HCT116 (cell line): Measurements from ENCODE around the gene PRKN.

Experiments used
- CTCF ChIP-seq, 3 experiments: fragments of 200-600 bp in 1 of 3; sonication (generic) in 1 of 3; IDR thresholded peaks in 2 of 3; conservative IDR thresholded peaks in 1 of 3; 2 replicates each; pipeline ENCODE4 v1.5.1; 2012 to 2017; ENCODE audit warnings: low read depth in 2 of 3, low read length in 2 of 3, antibody characterized with exemption in 1 of 3, borderline replicate concordance in 1 of 3, control low read depth in 1 of 3, mild to moderate bottlenecking in 1 of 3, mixed read lengths in 1 of 3, mixed run types in 1 of 3, moderate library complexity in 1 of 3; ENCODE audit not compliant: insufficient read depth in 1 of 3
- POLR2A ChIP-seq: IDR thresholded peaks from 2 replicates; pipeline ENCODE4 v1.7.0; 2011; ENCODE audit warnings: borderline replicate concordance; ENCODE audit not compliant: insufficient read depth, insufficient read length; ENCODE audit errors: extremely low read depth

GRCh38 chr6:162409741-162410691, 317.6 kb downstream of the PRKN start:
- TF ChIP-seq POLR2A (no peak), CTCF (IDR thresholded peaks at IDR 0.05 in 2 of 3, conservative IDR thresholded peaks at IDR 0.05 in 1 of 3; ENCODE audit: borderline replicate concordance in 1 of 3, insufficient read depth in 1 of 3, low read depth in 2 of 3, low read length in 2 of 3) (no peak)
